PC-9 (cell line): ENCODE measurements around the gene DNM3. TPM values are rescaled to one million over a fixed set of nuclear protein-coding genes. Genes with fewer than 3 reads are reported as not detected.

ENCODE experiments used
- BruUV-seq: library from RNA; stranded (reverse); fragments of 400-500 nt; replicated peaks from 2 replicates; lab custom pipeline; 2021; lab: Mats Ljungman, UMichigan
- CTCF ChIA-PET: fragments of 300-600 bp; sonication (Branson Sonifier 250); formaldehyde crosslinking; loops from one replicate; lab custom pipeline; 2022; ENCODE audit warnings: antibody characterized with exemption; lab: Charles Lee
- POLR2A ChIA-PET: fragments of 300-600 bp; sonication (Branson Sonifier 250); formaldehyde crosslinking; loops from one replicate; lab custom pipeline; 2022; ENCODE audit warnings: antibody characterized with exemption; ENCODE audit not compliant: unreplicated experiment; lab: Charles Lee
- DNase-seq, 2 experiments: peaks; one replicate each; pipeline versions ENCODE4 v3.0.0 to v3.0.0-alpha.2; 2015 to 2022; ENCODE audit warnings: mixed read lengths in 1 of 2
- H2AFZ ChIP-seq: fragments of 200-600 bp; sonication (generic); 2 replicates; pipeline ENCODE4 v1.8.1; 2017; ENCODE audit warnings: antibody characterized with exemption
- H3F3A ChIP-seq: fragments of 200-600 bp; sonication (generic); 2 replicates; pipeline ENCODE4 v1.8.1; 2017; ENCODE audit warnings: antibody characterized with exemption, mild to moderate bottlenecking, low read depth; ENCODE audit not compliant: insufficient read depth
- H3K27ac ChIP-seq: fragments of 200-600 bp; sonication (generic); 2 replicates; pipeline ENCODE4 v1.6.1; 2016; ENCODE audit warnings: mixed run types
- H3K27me3 ChIP-seq: fragments of 200-600 bp; sonication (generic); 2 replicates; pipeline ENCODE4 v1.6.1; 2016; ENCODE audit warnings: low read depth, mixed run types; ENCODE audit not compliant: insufficient read depth
- H3K36me3 ChIP-seq: fragments of 200-600 bp; sonication (generic); 2 replicates; pipeline ENCODE4 v1.6.1; 2016; ENCODE audit warnings: low read depth, mixed run types
- H3K4me1 ChIP-seq: fragments of 200-600 bp; sonication (generic); replicated peaks from 2 replicates; pipeline ENCODE4 v1.6.1; 2016; ENCODE audit warnings: mixed run types; ENCODE audit not compliant: insufficient read depth
- H3K4me2 ChIP-seq: fragments of 200-600 bp; sonication (generic); 2 replicates; pipeline ENCODE4 v1.6.1; 2017; ENCODE audit warnings: mixed run types
- H3K4me3 ChIP-seq: fragments of 200-600 bp; sonication (generic); 2 replicates; pipeline ENCODE4 v1.6.1; 2016; ENCODE audit warnings: mixed run types
- H3K79me2 ChIP-seq: fragments of 200-600 bp; sonication (generic); 2 replicates; pipeline ENCODE4 v1.6.1; 2017; ENCODE audit warnings: low read depth, mixed run types
- H3K9me2 ChIP-seq: fragments of 200-600 bp; sonication (generic); 2 replicates; pipeline ENCODE4 v1.8.1; 2017; ENCODE audit warnings: mild to moderate bottlenecking; ENCODE audit not compliant: insufficient read depth
- H3K9me3 ChIP-seq: fragments of 200-600 bp; sonication (generic); 2 replicates; pipeline ENCODE4 v1.8.1; 2016; ENCODE audit warnings: low read depth; ENCODE audit not compliant: insufficient read depth
- H4K20me1 ChIP-seq: fragments of 200-600 bp; sonication (generic); 2 replicates; pipeline ENCODE4 v1.8.1; 2017; ENCODE audit not compliant: insufficient read depth
- CTCF ChIP-seq: fragments of 200-600 bp; sonication (generic); conservative IDR thresholded peaks from 2 replicates; pipeline ENCODE4 v1.6.1; 2017; ENCODE audit warnings: mixed run types, antibody characterized with exemption, mild to moderate bottlenecking, moderate library complexity
- EZH2 ChIP-seq: fragments of 200-600 bp; sonication (generic); IDR thresholded peaks from 2 replicates; pipeline ENCODE4 v1.8.0; 2017; ENCODE audit warnings: antibody characterized with exemption, low read depth
- intact Hi-C: fragments of 100-400 bp; cut with micrococcal nuclease; formaldehyde crosslinking; loops from one replicate; pipeline ENCODE4 v1.10.0; 2022; ENCODE audit not compliant: unreplicated experiment
- total RNA-seq: library from RNA; stranded (reverse); gene quantifications from 2 replicates; pipeline ENCODE4 v1.2.3, GENCODE V29; 2021

DNM3 gene
- total RNA-seq, 1 experiment from 2014 or later, result 1.7 TPM

DNA sequence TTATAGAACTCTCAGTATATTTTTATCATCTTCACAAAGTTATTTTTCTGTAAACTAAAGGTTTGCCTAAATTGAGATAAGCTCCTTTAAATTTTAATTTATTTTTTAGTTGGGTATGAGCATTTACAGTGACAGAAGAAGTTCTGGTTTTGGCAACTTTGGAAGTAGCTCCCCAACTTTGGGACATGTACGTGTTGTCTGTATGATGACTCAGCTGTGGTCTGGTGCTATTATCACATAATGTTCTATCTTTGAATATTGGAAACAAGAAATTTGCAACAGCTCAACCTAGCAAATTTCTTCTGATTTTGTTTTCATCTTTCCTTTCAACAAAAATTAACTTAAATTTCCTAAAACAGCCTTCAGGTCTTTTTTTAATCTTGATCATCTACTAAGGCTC lies 532.6 kb downstream of the DNM3 start:
- CTCF ChIA-PET, result no interaction called here

DNA sequence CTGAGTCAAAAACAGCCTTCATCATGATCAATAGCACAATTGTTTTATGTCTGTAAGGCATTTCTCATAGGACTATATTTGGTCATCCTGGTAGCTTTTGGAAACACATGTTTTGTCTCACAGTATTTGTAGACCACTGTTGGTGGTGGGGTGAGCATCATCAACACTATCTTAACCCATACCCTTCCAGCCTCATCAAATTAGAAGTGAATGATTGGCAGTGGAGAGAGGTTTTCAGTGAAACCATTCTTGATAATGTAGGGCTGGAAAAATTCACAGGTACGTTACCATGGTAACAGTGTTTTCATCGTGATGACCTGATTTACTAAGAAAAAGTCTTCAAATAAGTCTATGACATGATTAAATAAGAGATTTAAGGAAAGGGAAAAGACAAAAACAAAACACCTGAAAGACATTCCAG lies 533.9 kb downstream of the DNM3 start:
- no peak overlapping the region for H3K27ac ChIP-seq
- no peaks in the 10 kb centered on the region for H3F3A ChIP-seq
- no peaks in the 10 kb centered on the region for H3K27me3 ChIP-seq
- CTCF ChIA-PET, result no interaction called here
- no peaks in the 10 kb centered on the region for H3K9me3 ChIP-seq
- TF ChIP-seq EZH2 (no peak), CTCF (no peak)
- POLR2A ChIA-PET, result no interaction called here
- H2AFZ ChIP-seq, result no peak overlapping the region
- H4K20me1 ChIP-seq, result no peaks in the 10 kb centered on the region
- H3K36me3 ChIP-seq, result no peaks in the 10 kb centered on the region
- no peaks in the 10 kb centered on the region for H3K79me2 ChIP-seq
- no TSS peak for BruUV-seq
- no peaks in the 10 kb centered on the region for H3K9me2 ChIP-seq
- H3K4me3 ChIP-seq, result no peak overlapping the region
- intact Hi-C loops, result no loop called here
- H3K4me2 ChIP-seq, result no peak overlapping the region
- DNase-seq, result no peak
- H3K4me1 ChIP-seq, result no peaks in the 10 kb centered on the region

More for the DNA sequence above, 532.6 kb downstream of the DNM3 start:
- H3K27me3 ChIP-seq, result no peaks in the 10 kb centered on the region
- H3K27ac ChIP-seq, result no peak overlapping the region
- H4K20me1 ChIP-seq, result no peaks in the 10 kb centered on the region
- H2AFZ ChIP-seq, result no peak overlapping the region
- BruUV-seq, result no TSS peak
- H3F3A ChIP-seq, result no peaks in the 10 kb centered on the region
- intact Hi-C loops, result no loop called here
- no peak overlapping the region for H3K4me3 ChIP-seq
- H3K9me3 ChIP-seq, result no peaks in the 10 kb centered on the region
- POLR2A ChIA-PET, result no interaction called here
- TF ChIP-seq EZH2 (no peak), CTCF (no peak)
- H3K79me2 ChIP-seq, result no peaks in the 10 kb centered on the region
- H3K9me2 ChIP-seq, result no peaks in the 10 kb centered on the region
- DNase-seq, result no peak
- no peaks in the 10 kb centered on the region for H3K4me1 ChIP-seq
- no peaks in the 10 kb centered on the region for H3K36me3 ChIP-seq
- no peak overlapping the region for H3K4me2 ChIP-seq

DNA sequence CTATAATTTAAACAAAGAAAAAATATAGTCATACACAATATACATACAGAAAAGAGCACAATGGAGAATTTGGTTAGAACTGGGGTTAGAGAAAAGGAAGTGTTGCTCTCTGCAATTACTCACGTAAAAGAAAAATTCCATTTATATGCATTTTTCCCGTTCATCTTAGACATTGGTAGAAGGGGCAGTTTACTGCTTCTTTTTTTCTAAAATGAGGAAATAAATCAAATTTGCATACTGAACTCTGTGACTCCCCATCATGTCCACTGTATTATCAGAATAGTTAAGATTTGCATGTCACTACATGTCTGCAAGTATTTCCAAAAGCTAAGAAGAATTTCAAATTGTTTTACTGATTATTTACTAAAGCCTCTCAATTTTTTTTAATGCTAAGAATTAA lies 535.1 kb downstream of the DNM3 start:
- TF ChIP-seq CTCF (no peak), EZH2 (no peak)
- POLR2A ChIA-PET, result no interaction called here
- CTCF ChIA-PET, result no interaction called here

More for the DNA sequence above, 535.1 kb downstream of the DNM3 start:
- no peak overlapping the region for H3K4me3 ChIP-seq
- no peak overlapping the region for H3K4me2 ChIP-seq
- no peaks in the 10 kb centered on the region for H3F3A ChIP-seq
- H3K27ac ChIP-seq, result no peak overlapping the region
- H4K20me1 ChIP-seq, result no peaks in the 10 kb centered on the region
- DNase-seq, result no peak
- no peaks in the 10 kb centered on the region for H3K79me2 ChIP-seq
- H3K27me3 ChIP-seq, result no peaks in the 10 kb centered on the region
- intact Hi-C loops, result no loop called here
- no TSS peak for BruUV-seq
- no peaks in the 10 kb centered on the region for H3K4me1 ChIP-seq
- H3K9me3 ChIP-seq, result no peaks in the 10 kb centered on the region
- no peaks in the 10 kb centered on the region for H3K36me3 ChIP-seq
- H2AFZ ChIP-seq, result no peak overlapping the region
- H3K9me2 ChIP-seq, result no peaks in the 10 kb centered on the region
